Activated naive CD4-positive, alpha-beta T cell treated with anti-CD3 and anti-CD28 coated beads, Interleukin-2, amount 50 U/mL, for 72 hours (primary cell): ENCODE results near the gene PGM2L1. TPM values are rescaled to one million over a fixed set of nuclear protein-coding genes. Genes with fewer than 3 reads are reported as not detected.
A peak's percentile ranks its signal among the peaks of the same experiment; 100 is the strongest.
"Not testable (repeated sequence)": the region's sequence is repeated elsewhere in the genome, so short reads cannot be mapped to it uniquely, and the experiment has no call there.

Source experiments
- ATAC-seq, 2 donors: fragments of 150-1000 bp; cut with Tn5 transposase; 2 replicates each; pipeline ENCODE4 v1.10.0; 2021; ENCODE audit warnings: mild to moderate bottlenecking in 2 of 2, moderate library complexity in 2 of 2
- DNase-seq, 2 donors: peaks; one replicate each; pipeline ENCODE4 v3.0.0; 2021 to 2022; ENCODE audit warnings: low spot score in 2 of 2
- H3K27ac Mint-ChIP-seq, 2 donors: one replicate each; pipeline ENCODE4 v1.8.0; 2022; ENCODE audit warnings: mild to moderate bottlenecking in 2 of 2, mixed read lengths in 2 of 2
- H3K36me3 Mint-ChIP-seq, 2 donors: one replicate each; pipeline ENCODE4 v1.8.0; 2022; ENCODE audit warnings: mixed read lengths in 2 of 2
- H3K9me3 Mint-ChIP-seq, 2 donors: one replicate each; pipeline ENCODE4 v1.8.0; 2022; ENCODE audit warnings: mixed read lengths in 2 of 2
- total RNA-seq, 2 donors: library from RNA; stranded (reverse); gene quantifications; one replicate each; pipeline ENCODE4 v1.2.3, GENCODE V29; 2022

PGM2L1 gene
- total RNA-seq, 2 donors from 2014 or later, result 10.8 to 20.8 TPM

DNA sequence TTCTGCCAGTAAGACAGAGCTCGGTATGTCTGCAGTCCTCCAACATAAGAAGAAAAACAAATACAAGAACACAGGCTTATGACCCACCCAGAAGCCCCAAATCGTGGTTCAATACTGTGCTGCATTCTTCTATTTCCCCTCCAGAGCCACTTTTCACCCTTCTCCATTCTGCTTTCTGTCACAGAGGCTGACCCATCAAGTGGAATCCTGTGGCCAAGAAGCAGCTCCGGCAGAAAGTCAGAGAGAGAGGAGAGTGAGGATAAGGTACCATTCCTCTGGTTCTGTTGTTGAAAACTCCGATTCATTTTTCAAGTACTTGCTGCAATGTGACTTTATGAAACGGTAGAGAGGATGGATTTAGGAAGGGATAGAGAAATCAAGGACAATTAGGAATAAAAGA, 30.4 kb downstream of the PGM2L1 start:
- ATAC-seq (no peak), DNase-seq (no peak)
- Mint-ChIP-seq H3K27ac (no peak overlapping the region), H3K9me3 (no peaks in the 10 kb centered on the region), H3K36me3 (peaks cover 0 to 7% of the 10 kb centered on the region in 2 donors)

DNA sequence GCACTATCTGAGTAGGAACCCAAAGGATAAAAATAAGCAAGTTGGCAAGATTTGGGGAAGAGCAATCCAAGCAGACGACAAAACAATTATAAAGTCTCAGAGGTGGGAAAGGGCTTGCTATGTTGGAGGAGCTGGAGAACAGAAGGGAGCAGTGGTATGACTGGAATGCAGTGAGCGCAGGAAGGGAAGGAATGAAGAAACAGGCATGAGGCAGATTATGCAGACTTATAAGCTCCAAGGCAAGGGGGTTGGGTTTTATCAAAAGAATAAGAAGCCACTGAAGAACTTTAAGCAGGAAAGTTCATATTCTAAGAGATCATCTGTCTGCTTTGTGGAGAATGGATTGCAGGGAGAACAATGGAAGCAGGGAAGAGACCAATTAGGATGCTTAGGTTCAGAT, 31.7 kb downstream of the PGM2L1 start:
- H3K27ac Mint-ChIP-seq, result no peak overlapping the region
- DNase-seq, result no peak
- no peaks in the 10 kb centered on the region for H3K9me3 Mint-ChIP-seq
- H3K36me3 Mint-ChIP-seq, result peaks cover 4 to 20% of the 10 kb centered on the region in 2 donors
- no peak for ATAC-seq

DNA sequence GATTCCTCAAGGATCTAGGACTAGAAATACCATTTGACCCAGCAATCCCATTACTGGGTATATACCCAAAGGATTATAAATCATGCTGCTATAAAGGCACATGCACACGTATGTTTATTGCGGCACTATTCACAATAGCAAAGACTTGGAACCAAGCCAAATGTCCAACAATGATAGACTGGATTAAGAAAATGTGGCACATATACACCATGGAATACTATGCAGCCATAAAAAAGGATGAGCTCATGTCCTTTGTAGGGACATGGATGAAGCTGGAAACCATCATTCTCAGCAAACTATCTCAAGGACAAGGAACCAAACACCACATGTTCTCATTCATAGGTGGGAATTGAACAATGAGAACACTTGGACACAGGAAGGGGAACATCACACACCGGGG, 32.4 kb downstream of the PGM2L1 start:
- not testable (repeated sequence) for H3K9me3 Mint-ChIP-seq, ATAC-seq, H3K27ac Mint-ChIP-seq, DNase-seq
- H3K36me3 Mint-ChIP-seq, result peaks cover 10 to 24% of the 10 kb centered on the region in 2 donors

DNA sequence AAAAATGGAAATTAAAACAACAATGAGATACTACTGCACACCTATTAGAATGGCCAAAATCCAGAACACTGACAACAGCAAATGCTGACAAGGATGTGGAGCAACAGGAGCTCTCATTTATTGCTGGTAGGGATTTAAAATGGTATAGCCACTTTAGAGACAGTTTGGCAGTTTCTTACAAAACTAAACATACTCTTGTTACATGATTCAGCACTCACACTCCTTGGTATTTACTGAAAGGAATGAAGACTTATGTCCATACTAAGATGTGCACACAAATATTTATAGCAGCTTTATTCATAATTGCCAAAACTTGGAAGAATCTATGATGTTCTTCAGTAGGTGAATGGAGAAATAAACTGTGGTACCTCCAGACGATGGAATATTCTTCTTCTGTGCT, 40.8 kb downstream of the PGM2L1 start:
- H3K27ac Mint-ChIP-seq, result no peak overlapping the region
- H3K9me3 Mint-ChIP-seq, result no peaks in the 10 kb centered on the region
- DNase-seq (no peak), ATAC-seq (no peak)
- H3K36me3 Mint-ChIP-seq, result peaks cover 25 to 30% of the 10 kb centered on the region in 2 donors

DNA sequence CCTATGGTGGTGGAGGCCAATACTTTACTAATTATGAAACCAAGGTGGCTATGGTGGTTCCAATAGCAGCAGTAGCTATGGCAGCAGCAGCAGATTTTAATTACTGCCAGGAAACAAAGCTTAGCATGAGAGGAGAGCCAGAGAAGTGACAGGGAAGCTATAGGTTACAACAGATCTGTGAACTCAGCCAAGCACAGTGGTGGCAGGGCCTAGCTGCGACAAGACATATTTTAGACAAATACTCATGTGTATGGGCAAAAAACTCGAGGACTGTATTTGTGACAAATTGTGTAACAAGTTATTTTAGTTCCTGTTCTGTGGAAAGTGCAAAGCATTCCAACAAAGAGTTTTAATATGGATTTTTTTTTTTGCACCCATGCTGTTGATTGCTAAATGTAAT, 42.6 kb downstream of the PGM2L1 start:
- no peaks in the 10 kb centered on the region for H3K9me3 Mint-ChIP-seq
- H3K27ac Mint-ChIP-seq, result peak overlapping the region in 1 of 2 donors; percentile 36

DNA sequence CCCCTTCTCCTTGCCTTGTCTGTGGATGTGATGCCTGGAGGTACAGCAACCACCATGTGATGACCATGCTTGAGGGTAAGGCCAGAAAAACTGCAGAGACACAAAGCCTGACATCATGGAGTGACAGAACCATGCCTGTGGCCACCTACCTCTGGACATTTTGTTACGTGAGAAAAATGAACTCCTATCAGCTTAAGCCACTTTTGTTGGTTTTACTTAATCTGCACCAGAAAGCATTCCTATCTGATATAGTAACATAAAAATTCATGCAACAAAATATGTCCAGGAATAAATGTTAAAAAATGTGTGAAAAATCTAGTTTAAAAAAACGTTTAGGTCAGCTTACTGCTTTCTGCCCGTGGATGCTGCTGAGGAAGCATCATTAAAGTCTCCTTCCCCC, 44.2 kb downstream of the PGM2L1 start:
- DNase-seq (no peak), ATAC-seq (no peak)
- H3K36me3 Mint-ChIP-seq, result peaks cover 9 to 11% of the 10 kb centered on the region in 2 donors
- no peaks in the 10 kb centered on the region for H3K9me3 Mint-ChIP-seq
- peak overlapping the region in 1 of 2 donors; percentile 58 for H3K27ac Mint-ChIP-seq

More for the DNA sequence above, 42.6 kb downstream of the PGM2L1 start:
- ATAC-seq, result no peak
- H3K36me3 Mint-ChIP-seq, result peaks cover 13 to 16% of the 10 kb centered on the region in 2 donors
- DNase-seq, result no peak

DNA sequence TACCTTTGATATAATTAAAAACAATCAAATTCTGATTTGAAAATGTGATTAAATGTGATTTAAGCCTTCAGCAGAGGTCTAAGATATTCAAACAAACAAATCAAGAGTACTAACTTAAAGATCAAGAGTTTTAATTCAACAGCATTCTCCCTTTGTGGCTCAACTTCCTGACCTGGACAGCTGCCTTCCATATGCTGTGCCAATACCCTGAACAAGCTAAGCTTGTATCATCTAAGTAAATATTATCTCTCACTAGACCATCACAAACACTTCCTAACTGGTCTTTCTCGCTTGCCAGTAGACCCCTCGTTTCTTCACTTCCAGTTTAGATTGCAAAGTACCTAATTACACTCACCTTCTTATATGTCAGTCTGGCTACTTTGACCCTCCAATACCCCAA, 50.9 kb downstream of the PGM2L1 start:
- no peaks in the 10 kb centered on the region for H3K9me3 Mint-ChIP-seq
- no peak for DNase-seq
- no peaks in the 10 kb centered on the region for H3K36me3 Mint-ChIP-seq

DNA sequence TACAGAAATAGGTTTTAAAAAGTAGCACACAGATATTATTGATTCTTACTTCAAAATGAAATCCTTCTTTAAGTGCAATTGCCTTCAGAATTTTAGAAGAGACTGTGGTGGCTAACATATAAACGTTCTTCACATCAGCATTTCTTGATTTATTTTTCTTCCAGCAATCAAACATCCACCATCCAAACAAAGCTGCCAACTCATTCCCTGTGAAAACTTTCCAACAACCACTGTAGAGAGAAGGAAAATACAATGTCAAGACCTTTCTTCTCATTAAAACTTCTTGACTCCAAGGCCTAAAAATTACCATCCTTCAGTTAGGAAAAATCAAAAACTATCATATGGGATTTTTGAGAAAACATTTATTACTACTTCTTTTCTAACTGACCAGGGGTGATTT, 52.8 kb downstream of the PGM2L1 start:
- Mint-ChIP-seq H3K27ac (no peak overlapping the region), H3K36me3 (peaks cover 0 to 8% of the 10 kb centered on the region in 2 donors), H3K9me3 (no peaks in the 10 kb centered on the region)
- ATAC-seq (no peak), DNase-seq (no peak)

More for the DNA sequence above, 50.9 kb downstream of the PGM2L1 start:
- no peak overlapping the region for H3K27ac Mint-ChIP-seq
- ATAC-seq, result no peak

DNA sequence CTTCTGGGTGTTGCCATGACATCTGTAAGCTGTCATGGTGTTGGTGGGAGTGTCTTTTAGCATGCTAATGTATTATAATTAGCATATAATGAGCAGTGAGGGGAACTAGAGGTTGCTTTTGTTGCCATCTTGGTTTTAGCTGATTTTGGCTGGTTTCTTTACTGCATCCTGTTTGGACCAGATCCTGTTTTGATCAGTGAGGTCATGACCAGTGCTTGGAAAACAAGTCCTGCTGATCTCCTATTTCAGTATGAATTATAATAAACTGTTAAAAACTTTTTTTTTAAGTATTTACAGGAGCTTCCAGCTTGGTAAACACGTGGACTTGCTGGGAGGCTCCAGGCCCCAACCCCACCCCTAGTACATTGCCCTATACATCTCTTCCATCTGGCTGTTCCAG, 56.3 kb downstream of the PGM2L1 start:
- ATAC-seq (no peak), DNase-seq (no peak)
- Mint-ChIP-seq H3K9me3 (no peaks in the 10 kb centered on the region), H3K27ac (no peak overlapping the region), H3K36me3 (peaks cover 0 to 8% of the 10 kb centered on the region in 2 donors)

DNA sequence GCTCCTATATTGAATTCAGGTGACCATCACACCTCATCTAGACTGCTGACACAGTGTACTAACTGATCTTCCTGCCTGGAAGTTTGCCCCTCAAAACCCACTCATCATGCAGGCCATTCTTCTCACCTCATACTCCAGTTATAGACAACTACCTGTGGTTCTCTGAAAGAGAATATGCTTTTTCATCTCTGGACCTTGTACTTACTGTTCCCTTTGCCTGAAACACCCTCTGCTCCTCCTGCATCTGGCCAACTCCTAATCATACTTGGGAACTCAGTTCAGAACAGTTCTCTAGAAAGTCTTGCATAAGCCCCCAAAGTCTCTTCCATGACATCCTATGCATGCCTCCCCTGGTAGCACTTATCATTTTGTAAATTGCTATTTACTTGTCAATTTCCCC, 58.6 kb downstream of the PGM2L1 start:
- Mint-ChIP-seq H3K9me3 (no peaks in the 10 kb centered on the region), H3K27ac (no peak overlapping the region), H3K36me3 (peaks cover 0 to 8% of the 10 kb centered on the region in 2 donors)
- no peak for DNase-seq
- ATAC-seq, result no peak

DNA sequence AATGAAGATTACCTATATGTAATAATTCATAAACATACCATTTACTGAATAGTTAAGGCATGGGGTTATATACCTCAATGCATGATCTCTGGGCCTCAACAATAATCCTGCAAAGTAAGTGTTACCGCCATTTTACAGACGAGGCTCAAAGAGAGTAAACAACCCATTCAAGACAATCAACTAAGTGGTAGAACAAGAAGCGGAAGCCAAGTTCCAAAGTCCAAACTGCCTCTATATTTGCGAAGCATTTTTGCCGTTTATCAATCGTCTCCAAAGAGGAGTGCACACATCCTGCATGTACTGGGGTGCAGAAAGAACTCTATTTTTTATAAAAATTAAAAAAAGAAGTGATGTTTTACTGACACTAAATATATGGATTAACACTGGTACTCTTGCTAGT, 59.3 kb downstream of the PGM2L1 start:
- DNase-seq, result no peak
- peaks cover 0 to 8% of the 10 kb centered on the region in 2 donors for H3K36me3 Mint-ChIP-seq
- ATAC-seq, result no peak
- H3K9me3 Mint-ChIP-seq, result no peaks in the 10 kb centered on the region
- H3K27ac Mint-ChIP-seq, result no peak overlapping the region

DNA sequence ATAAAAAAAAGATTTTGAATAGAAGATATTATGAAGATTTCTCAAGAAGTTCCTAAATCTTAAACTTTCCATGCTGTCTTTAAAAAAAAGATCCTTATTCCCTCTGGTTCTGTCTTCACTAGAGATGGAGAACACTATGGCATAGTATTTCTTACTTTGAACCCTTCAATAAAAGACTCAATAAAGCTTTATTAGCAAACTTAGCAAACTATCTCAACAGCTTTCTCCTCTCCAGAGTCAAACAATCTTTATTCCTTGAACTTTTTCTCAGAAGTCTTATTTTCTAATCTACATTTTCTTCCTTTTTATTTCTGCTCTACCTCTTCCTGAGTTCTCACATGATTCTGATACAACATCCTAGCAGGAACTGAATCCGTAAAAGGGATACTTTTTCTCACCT, 65.0 kb downstream of the PGM2L1 start:
- Mint-ChIP-seq H3K36me3 (no peaks in the 10 kb centered on the region), H3K27ac (no peak overlapping the region), H3K9me3 (no peaks in the 10 kb centered on the region)
- ATAC-seq (no peak), DNase-seq (no peak)

DNA sequence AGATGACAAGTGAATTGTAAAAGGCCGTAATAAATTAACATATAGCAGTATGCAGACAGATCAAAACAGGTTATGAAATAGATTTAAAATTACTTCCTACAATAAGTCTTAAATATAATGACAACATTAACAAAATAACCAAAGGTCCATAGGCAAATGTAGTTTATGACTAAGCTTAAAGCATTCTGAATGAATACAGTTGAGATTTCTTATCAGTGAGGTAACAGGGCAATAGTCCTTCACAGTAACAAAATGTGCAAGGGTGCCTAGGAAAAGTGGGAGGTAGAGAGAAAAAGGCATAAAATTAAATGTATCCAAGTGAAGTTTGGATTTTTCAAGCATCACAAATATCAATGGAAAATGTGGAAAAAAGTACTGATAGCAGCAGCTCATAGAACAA, 65.9 kb downstream of the PGM2L1 start:
- no peak overlapping the region for H3K27ac Mint-ChIP-seq
- H3K9me3 Mint-ChIP-seq, result no peaks in the 10 kb centered on the region
- no peaks in the 10 kb centered on the region for H3K36me3 Mint-ChIP-seq
- no peak for ATAC-seq
- DNase-seq, result no peak

DNA sequence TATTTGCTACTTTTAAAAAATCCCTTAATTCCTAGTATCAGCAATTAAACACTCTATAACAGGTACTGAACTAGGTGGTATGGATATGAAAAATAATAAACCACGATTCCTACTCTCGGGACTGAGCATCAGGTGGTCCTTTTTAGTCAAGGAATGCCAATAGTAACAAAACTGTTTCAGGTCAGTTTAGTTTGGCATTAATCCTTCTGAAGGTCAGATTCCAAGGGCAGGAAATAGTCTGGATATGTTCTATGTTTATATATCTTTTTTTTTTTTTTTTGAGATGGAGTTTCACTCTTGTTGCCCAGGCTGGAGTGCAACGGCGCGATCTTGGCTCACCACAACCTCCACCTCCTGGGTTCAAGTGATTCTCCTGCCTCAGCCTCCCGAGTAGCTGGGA, 67.2 kb downstream of the PGM2L1 start:
- H3K9me3 Mint-ChIP-seq, ATAC-seq, H3K27ac Mint-ChIP-seq, H3K36me3 Mint-ChIP-seq, DNase-seq: not testable (repeated sequence)

DNA sequence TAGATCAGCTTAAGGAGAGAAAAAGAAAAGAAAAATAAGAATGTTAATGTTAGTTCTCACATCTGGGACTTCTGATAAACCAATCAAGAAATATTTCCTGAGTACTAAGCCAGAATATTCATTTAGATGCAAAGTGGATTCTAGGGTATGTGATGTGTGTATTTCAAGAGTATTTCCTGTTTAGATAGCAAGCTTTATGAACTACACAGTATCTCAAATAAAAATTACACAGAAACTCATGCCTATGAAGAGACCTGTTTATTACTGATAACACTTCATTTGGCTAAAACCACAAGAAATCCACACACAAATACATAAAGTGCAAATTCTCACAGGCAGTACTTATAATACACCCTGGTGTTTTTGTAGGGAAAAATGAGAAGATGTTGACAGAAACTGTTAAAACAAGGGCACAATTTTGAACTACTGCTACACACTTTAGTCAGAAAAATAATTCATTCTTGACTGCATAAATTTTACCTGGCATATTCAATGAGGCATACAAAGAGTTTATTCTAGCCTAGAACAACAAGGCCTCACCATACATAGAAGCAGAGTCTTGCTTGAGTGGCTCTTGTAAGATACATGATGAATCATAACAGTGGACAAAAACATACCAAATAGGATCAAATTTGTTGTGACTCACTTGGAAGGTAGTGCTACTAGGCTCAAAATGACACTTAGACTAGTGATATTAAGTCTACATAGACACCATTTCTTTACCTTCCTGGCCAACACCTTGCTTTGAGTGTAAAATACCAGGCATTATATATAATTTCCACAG, 68.0 kb downstream of the PGM2L1 start:
- ATAC-seq (peak; percentile 22 to 69), DNase-seq (no peak)
- H3K36me3 Mint-ChIP-seq, result no peaks in the 10 kb centered on the region
- H3K27ac Mint-ChIP-seq, result no peak overlapping the region
- H3K9me3 Mint-ChIP-seq, result no peaks in the 10 kb centered on the region

DNA sequence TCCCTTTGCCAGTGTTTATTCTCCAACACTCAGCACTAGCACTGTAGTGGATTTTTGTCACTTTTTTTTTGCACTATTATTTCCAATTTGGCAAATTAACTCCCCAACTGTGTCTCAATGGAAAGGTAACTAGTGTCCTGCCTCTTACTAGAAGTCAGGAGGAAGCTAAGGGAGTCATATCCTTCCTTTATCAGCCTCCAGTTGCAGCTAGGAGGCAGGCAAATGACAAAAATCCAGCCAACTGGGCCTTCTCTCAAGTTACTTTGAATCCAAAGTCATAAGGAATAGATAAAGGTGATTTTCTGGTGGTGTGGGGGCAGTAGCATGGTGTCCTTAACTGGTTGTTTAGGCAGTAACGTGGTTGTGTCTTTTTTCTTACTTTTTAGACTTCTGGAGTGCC, 71.2 kb downstream of the PGM2L1 start:
- H3K9me3 Mint-ChIP-seq, result no peaks in the 10 kb centered on the region

DNA sequence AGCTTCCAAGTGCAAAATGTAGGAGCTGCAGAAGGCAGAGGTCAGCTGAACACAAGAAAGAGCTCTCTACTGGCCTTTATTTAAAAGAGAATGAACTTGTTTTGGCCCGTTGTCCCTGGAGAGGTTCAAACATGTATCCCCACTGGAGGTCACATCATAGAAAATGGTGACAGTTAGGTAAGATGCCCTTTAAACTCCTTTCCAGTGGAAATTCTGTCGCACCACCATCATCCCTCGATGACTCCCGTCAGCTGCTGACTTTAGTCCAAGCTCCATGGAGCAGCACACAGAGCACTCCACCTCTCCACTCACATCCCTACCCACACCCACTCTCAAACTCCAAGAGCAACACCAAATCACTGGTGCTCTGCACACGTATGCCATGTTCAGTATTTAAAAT, 71.6 kb downstream of the PGM2L1 start:
- Mint-ChIP-seq H3K9me3 (no peaks in the 10 kb centered on the region), H3K36me3 (no peaks in the 10 kb centered on the region), H3K27ac (no peak overlapping the region)
- DNase-seq, result no peak
- ATAC-seq, result no peak

More for the DNA sequence above, 71.2 kb downstream of the PGM2L1 start:
- Mint-ChIP-seq H3K36me3 (no peaks in the 10 kb centered on the region), H3K27ac (no peak overlapping the region)
- no peak for DNase-seq
- no peak for ATAC-seq
